Brain pericyte (primary cell): Measurements from ENCODE around the gene TLE2.

Source experiments
- DNase-seq: peaks from one replicate; pipeline ENCODE4 v3.0.0-alpha.2; 2012; ENCODE audit warnings: low read depth, low spot score

The TLE2 gene

GRCh38 chr19:2950286-2951124, 78.6 kb downstream of the TLE2 start:
- DNase-seq: peak; percentile 98

- no peak for DNase-seq
Observed at GRCh38 chr19:2949939-2950285, 79.2 kb downstream of the TLE2 start.
